OCI-LY7 (cell line): ENCODE measurements around the gene ST6GAL1. TPM values are rescaled to one million over a fixed set of nuclear protein-coding genes. Genes with fewer than 3 reads are reported as not detected.

Experiments used
- BruUV-seq: library from RNA; stranded (reverse); fragments of 400-500 nt; replicated peaks from 2 replicates; lab custom pipeline; 2021; lab: Mats Ljungman, UMichigan
- CTCF ChIA-PET: fragments of 300-600 bp; sonication (Branson Sonifier 250); formaldehyde crosslinking; loops from one replicate; lab custom pipeline; 2022; ENCODE audit warnings: antibody characterized with exemption; ENCODE audit not compliant: unreplicated experiment; lab: Charles Lee
- POLR2A ChIA-PET: fragments of 300-600 bp; sonication (Branson Sonifier 250); formaldehyde crosslinking; loops from one replicate; lab custom pipeline; 2022; ENCODE audit warnings: antibody characterized with exemption; lab: Charles Lee
- DNase-seq: peaks from one replicate; pipeline ENCODE4 v3.0.0-alpha.2; 2015; ENCODE audit warnings: low spot score
- H2AFZ ChIP-seq: fragments of 200-600 bp; sonication (generic), shearing (Covaris generic); 2 replicates; pipeline ENCODE4 v1.6.1; 2014; ENCODE audit warnings: mild to moderate bottlenecking, antibody characterized with exemption, low read length, moderate library complexity
- H3K27ac ChIP-seq: fragments of 200-600 bp; sonication (generic); 2 replicates; pipeline ENCODE4 v1.5.1; 2014; ENCODE audit warnings: mixed run types, low read depth, mild to moderate bottlenecking, moderate library complexity, low read length, inconsistent platforms; ENCODE audit not compliant: poor library complexity, severe bottlenecking
- H3K36me3 ChIP-seq: fragments of 200-600 bp; sonication (generic); 2 replicates; pipeline ENCODE4 v1.6.1; 2014; ENCODE audit warnings: mild to moderate bottlenecking, antibody characterized with exemption, low read length, moderate library complexity, mixed read lengths; ENCODE audit not compliant: insufficient read depth
- H3K4me1 ChIP-seq: fragments of 200-600 bp; sonication (generic); 2 replicates; pipeline ENCODE4 v1.5.1; 2014; ENCODE audit warnings: mild to moderate bottlenecking, low read length; ENCODE audit not compliant: insufficient read depth, poor library complexity, severe bottlenecking
- H3K4me2 ChIP-seq: fragments of 200-600 bp; sonication (generic); 2 replicates; pipeline ENCODE4 v1.6.1; 2014; ENCODE audit warnings: mild to moderate bottlenecking, low read length
- H3K4me3 ChIP-seq: fragments of 200-600 bp; sonication (generic); 2 replicates; pipeline ENCODE4 v1.5.1; 2014; ENCODE audit warnings: mild to moderate bottlenecking, low read depth, low read length; ENCODE audit not compliant: poor library complexity, severe bottlenecking
- H3K79me2 ChIP-seq: fragments of 200-600 bp; sonication (generic); 2 replicates; pipeline ENCODE4 v1.6.1; 2016; ENCODE audit warnings: low read depth, mild to moderate bottlenecking, low read length, moderate library complexity, mixed read lengths; ENCODE audit not compliant: insufficient read depth
- H3K9me2 ChIP-seq: fragments of 200-600 bp; sonication (generic); 2 replicates; pipeline ENCODE4 v1.6.1; 2016; ENCODE audit warnings: mild to moderate bottlenecking, low read length, mixed read lengths; ENCODE audit not compliant: insufficient read depth
- H3K9me3 ChIP-seq: fragments of 200-600 bp; sonication (generic); 2 replicates; pipeline ENCODE4 v1.6.1; 2014; ENCODE audit warnings: mild to moderate bottlenecking, mixed run types, low read length, mixed read lengths
- H4K20me1 ChIP-seq: fragments of 200-600 bp; sonication (generic); 2 replicates; pipeline ENCODE4 v1.6.1; 2014; ENCODE audit warnings: mild to moderate bottlenecking, antibody characterized with exemption, low read length, moderate library complexity, mixed read lengths; ENCODE audit not compliant: insufficient read depth
- CTCF ChIP-seq: fragments of 200-600 bp; sonication (generic); conservative IDR thresholded peaks from 2 replicates; pipeline ENCODE4 v1.5.1; 2014; ENCODE audit warnings: mild to moderate bottlenecking, antibody characterized with exemption, low read length, moderate library complexity, mixed read lengths
- EZH2phosphoT487 ChIP-seq: fragments of 200-600 bp; sonication (generic); IDR thresholded peaks from 2 replicates; pipeline ENCODE4 v1.6.1; 2018; ENCODE audit warnings: low read depth, borderline replicate concordance, mild to moderate bottlenecking, mixed run types, antibody characterized with exemption, low read length, moderate library complexity, mixed read lengths
- intact Hi-C: fragments of 100-400 bp; cut with micrococcal nuclease; formaldehyde crosslinking; loops from one replicate; pipeline ENCODE4 v1.10.0; 2022; ENCODE audit not compliant: unreplicated experiment
- total RNA-seq, 2 experiments: library from RNA; depleted of rRNA in 1 of 2; stranded (reverse); fragments of >200 nt in 1 of 2; shearing (Covaris generic) in 1 of 2; gene quantifications; 2 replicates each; pipeline ENCODE4 v1.2.3, GENCODE V29; 2014 to 2022

ST6GAL1 gene
- total RNA-seq, 2 experiments from 2014 or later, result 192 to 375 TPM

- no TSS peak for BruUV-seq
- ChIA-PET POLR2A (interaction anchor here (0.5 to 6.8 kb wide), 12 partner anchors 11 to 65 kb away, joined by 3 to 122 read pairs (median 13); no protein-coding TSS in a partner anchor), CTCF (interaction anchor here (2.6 kb wide), 1 partner anchor 25 kb away, joined by 8 read pairs; no protein-coding TSS in a partner anchor)
- Histone ChIP-seq H3K27ac (peak overlapping the region; percentile 98), H3K4me1 (peaks cover 72% of the 10 kb centered on the region), H3K79me2 (peaks cover 99% of the 10 kb centered on the region), H4K20me1 (peaks cover 23% of the 10 kb centered on the region; the same call in 1 of the 2 replicates), H3K4me3 (peak overlapping the region; percentile 94), H3K4me2 (peak overlapping the region; percentile 99), H2AFZ (no peak overlapping the region), H3K9me3 (no peaks in the 10 kb centered on the region), H3K9me2 (no peaks in the 10 kb centered on the region), H3K36me3 (peaks cover 70% of the 10 kb centered on the region)
- no peak for DNase-seq
- TF ChIP-seq CTCF (no peak), EZH2phosphoT487 (no peak)
- intact Hi-C loops, result loop anchor here (5.0 to 10.0 kb wide), 3 partner anchors 113 to 1090 kb away; partner anchors contain the start of genes RPL39L and TRA2B
These were observed 94.4 kb downstream of the ST6GAL1 start for GRCh38 chr3:187024536-187025226.

- Histone ChIP-seq H2AFZ (no peak overlapping the region), H3K9me3 (no peaks in the 10 kb centered on the region), H4K20me1 (peaks cover 28% of the 10 kb centered on the region; the same call in 1 of the 2 replicates), H3K4me2 (peak overlapping the region; percentile 99), H3K9me2 (no peaks in the 10 kb centered on the region), H3K4me3 (peak overlapping the region; percentile 94), H3K27ac (peak overlapping the region; percentile 98), H3K79me2 (peaks cover 99% of the 10 kb centered on the region), H3K36me3 (peaks cover 74% of the 10 kb centered on the region), H3K4me1 (peaks cover 72% of the 10 kb centered on the region)
- BruUV-seq, result no TSS peak
- POLR2A ChIA-PET, result interaction anchor here (0.6 to 6.8 kb wide), 19 partner anchors 9 to 176 kb away, joined by 3 to 122 read pairs (median 7); no protein-coding TSS in a partner anchor
- CTCF ChIA-PET, result interaction anchor here (2.6 kb wide), 1 partner anchor 25 kb away, joined by 8 read pairs; no protein-coding TSS in a partner anchor
- intact Hi-C loops, result loop anchor here (5.0 to 10.0 kb wide), 3 partner anchors 112 to 1090 kb away; partner anchors contain the start of genes RPL39L and TRA2B
- TF ChIP-seq CTCF (no peak), EZH2phosphoT487 (no peak)
- peak; percentile 71 for DNase-seq
These were observed 94.9 kb downstream of the ST6GAL1 start for GRCh38 chr3:187025254-187025655.
